ENCODE data around the gene OAS3.
"Not testable (repeated sequence)": the region's sequence is repeated elsewhere in the genome, so short reads cannot be mapped to it uniquely, and the experiment has no call there.

OAS3 gene

GRCh38 chr12:112937741-112938719 lies at the start of gene OAS3:
OAS3 (plus strand) TSS chr12:112938474; CDS start chr12:112938531, 57 bp downstream.
- DNase-seq = peak; percentile 43 to 80

GRCh38 chr12:112891093-112892024 lies 46.9 kb upstream of the OAS3 start:
- DNase-seq = no peak

GRCh38 chr12:112892856-112893255 lies 45.4 kb upstream of the OAS3 start:
- no peak for DNase-seq

- DNase-seq = no peak
Measured at GRCh38 chr12:112894128-112894527, 44.1 kb upstream of the OAS3 start.

- no peak for DNase-seq
Measured at GRCh38 chr12:112898380-112898779, 39.9 kb upstream of the OAS3 start.

GRCh38 chr12:112900298-112901145 lies 37.8 kb upstream of the OAS3 start:
- peak in 1 of 2 experiments; percentile 48 for DNase-seq

GRCh38 chr12:112901271-112901670 lies 37.0 kb upstream of the OAS3 start:
- DNase-seq = no peak

GRCh38 chr12:112904571-112904970 lies 33.7 kb upstream of the OAS3 start:
- no peak for DNase-seq

GRCh38 chr12:112905451-112906089 lies 32.7 kb upstream of the OAS3 start:
- no peak for DNase-seq

- peak in 1 of 2 experiments; percentile 49 for DNase-seq
Measured at GRCh38 chr12:112906712-112907414, 31.4 kb upstream of the OAS3 start, which contains the start of gene OAS1. OAS1 (plus strand) TSS chr12:112906962; CDS start chr12:112907040, 78 bp downstream.

- no peak for DNase-seq
Measured at GRCh38 chr12:112907415-112908157, 30.7 kb upstream of the OAS3 start.

- peak; percentile 12 to 25 for DNase-seq
Measured at GRCh38 chr12:112908548-112908947, 29.7 kb upstream of the OAS3 start.

GRCh38 chr12:112909693-112910092 lies 28.6 kb upstream of the OAS3 start:
- no peak for DNase-seq

- DNase-seq = no peak
Measured at GRCh38 chr12:112913038-112913688, 25.1 kb upstream of the OAS3 start.

GRCh38 chr12:112913888-112914287 lies 24.4 kb upstream of the OAS3 start:
- DNase-seq = not testable (repeated sequence)

- DNase-seq = no peak
Measured at GRCh38 chr12:112916270-112916669, 22.0 kb upstream of the OAS3 start.

GRCh38 chr12:112919121-112919520 lies 19.2 kb upstream of the OAS3 start:
- no peak for DNase-seq

GRCh38 chr12:112924986-112925385 lies 13.3 kb upstream of the OAS3 start:
- no peak for DNase-seq

GRCh38 chr12:112926416-112927033 lies 11.7 kb upstream of the OAS3 start:
- not testable (repeated sequence) for DNase-seq

Measured in stimulated activated CD4-positive, alpha-beta T cell treated with anti-CD3 and anti-CD28 coated beads, Interleukin-4, amount 100 ng/mL, for 4 hours (primary cell).